GM20431 (cell line): ENCODE measurements around the gene PRR35.

Experiments
- in situ Hi-C: fragments of 300-500 bp; cut with MseI, MboI; formaldehyde crosslinking; loops from one replicate; pipeline ENCODE4 v1.15.0; 2020; ENCODE audit warnings: low sequenced_read_pairs; ENCODE audit not compliant: unreplicated experiment

The PRR35 gene

DNA sequence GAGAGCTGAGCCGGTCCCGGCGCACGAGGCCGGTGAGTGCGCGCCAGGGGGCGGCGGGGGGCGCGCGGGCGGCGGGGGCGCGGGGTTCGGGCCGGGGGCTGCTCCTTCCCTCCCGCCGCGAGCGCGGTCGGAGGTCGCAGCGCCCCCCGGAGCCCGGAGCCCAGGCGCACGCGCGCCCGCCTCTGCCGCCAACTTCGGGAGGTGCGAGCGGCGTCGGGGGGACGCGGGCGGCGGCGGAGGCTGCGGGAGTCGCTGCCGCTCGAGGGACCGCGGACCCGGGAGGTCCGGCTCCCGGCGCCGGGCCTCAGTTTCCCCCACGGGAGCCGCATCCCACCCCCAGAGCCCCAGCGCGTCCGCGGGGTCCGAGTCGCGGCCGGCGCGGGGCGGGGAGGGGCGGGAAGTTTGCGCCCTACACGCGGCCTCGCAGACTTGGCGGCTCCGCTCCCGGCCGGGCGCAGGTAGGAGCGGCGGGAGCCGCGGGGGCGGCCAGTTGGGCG is at the start of gene PRR35:
TSS of gene PRR35 (plus strand) at position 191 of the 497 bp plus-strand sequence. CDS start 2,901 bp downstream, outside the sequence.
- in situ Hi-C loops: no loop called here

DNA sequence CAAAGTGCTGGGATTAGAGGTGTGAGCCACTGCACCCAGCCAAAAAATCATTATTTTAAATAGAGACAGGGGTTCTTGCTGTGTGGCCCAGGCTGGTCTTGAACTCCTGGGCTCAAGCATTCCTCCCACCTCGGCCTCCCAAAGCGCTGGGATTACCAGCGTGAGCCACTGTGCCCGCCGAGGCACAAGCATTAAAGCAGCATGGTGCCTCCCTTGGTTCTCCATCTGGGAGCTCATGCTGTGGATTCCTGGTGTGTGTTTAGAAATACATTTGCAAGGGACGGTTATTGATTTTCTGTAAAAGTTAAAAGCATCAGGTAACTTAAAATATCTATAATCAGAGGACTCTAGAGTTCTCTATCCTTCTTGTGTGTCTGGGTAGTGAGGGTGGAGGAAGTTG is 47.4 kb upstream of the PRR35 start:
- in situ Hi-C loops: no loop called here

DNA sequence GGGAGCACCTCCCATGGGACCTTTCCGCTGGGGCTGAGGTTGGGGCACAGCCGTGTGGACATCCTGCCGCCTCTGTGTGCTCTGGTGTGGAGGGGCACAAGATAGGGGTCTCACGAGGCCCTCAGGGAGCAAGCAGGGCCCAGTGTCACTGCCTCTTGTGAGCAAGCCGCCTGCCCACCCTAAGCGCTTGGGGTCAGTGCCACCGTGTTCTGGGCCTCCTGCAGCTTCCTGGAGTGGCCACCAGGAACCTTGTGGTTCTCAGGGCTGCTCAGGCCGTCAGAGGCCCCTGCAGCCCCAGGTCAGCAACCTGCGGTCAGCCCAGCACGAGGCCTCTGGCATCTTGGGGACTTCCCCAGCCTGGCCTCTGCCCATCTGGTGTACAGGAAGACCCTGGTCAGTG is 46.2 kb upstream of the PRR35 start:
- in situ Hi-C loops: no loop called here

DNA sequence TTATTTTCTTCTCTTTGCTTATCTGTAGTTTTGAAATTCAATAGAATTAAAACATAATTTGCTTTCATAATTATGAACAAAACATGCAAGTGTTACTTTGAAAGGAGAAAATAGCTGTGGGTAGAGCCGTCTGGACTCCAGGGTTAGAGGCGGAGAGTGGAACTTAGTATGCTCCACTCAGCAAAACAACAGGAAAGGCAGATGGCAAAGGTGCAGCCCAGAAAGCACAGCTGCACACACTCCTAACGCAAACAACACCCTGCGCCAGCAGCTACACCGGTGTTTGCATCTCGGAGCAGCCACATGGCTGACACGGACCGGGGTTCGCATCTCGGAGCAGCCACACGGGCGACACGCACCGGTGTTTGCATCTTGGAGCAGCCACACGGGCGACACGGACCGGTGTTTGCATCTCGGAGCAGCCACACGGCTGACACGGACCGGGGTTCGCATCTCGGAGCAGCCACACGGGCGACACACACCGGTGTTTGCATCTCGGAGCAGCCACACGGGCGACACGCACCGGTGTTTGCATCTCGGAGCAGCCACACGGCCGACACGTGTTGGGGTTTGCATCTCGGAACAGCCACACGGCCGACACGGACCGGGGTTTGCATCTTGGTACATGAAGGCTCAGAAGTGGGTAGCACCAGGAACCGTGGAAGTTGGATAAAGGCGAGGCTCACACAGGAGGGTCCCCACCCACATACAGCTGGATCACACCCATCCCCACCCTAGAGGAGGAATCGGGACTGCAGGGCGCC is 44.8 kb upstream of the PRR35 start:
- in situ Hi-C loops: no loop called here

DNA sequence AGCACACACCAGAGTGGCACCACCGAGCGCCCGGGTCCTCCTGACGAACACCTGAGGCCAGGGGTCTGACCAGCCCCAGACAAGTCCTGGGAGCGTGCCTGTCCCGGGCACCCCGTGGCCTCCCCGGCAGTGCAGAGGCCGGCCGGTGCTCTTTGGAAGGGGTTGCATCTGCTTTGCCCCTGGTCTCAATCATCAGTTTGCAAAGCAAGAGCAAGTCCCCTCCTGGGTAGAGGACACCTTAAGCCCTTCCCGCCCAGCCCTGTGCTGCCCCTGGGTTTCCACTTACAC is 44.3 kb upstream of the PRR35 start:
- in situ Hi-C loops: no loop called here

DNA sequence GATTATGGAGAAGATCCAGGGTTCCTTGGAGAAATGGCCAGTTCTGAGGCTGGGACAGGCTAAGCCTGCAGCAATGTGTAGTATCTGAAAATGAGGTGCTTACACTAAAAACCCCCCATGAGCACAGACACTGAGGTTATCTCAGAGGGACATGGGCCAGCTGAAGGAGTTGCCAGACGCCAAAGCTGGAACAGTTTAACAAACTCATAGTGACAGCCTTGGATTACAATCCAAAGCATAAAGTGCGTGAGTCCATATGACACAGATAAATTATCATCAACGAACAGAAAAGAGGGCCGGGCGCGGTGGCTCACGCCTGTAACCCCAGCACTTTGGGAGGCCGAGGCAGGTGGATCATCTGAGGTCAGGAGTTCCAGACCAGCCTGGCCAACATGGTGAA is 43.9 kb upstream of the PRR35 start:
- in situ Hi-C loops: no loop called here

DNA sequence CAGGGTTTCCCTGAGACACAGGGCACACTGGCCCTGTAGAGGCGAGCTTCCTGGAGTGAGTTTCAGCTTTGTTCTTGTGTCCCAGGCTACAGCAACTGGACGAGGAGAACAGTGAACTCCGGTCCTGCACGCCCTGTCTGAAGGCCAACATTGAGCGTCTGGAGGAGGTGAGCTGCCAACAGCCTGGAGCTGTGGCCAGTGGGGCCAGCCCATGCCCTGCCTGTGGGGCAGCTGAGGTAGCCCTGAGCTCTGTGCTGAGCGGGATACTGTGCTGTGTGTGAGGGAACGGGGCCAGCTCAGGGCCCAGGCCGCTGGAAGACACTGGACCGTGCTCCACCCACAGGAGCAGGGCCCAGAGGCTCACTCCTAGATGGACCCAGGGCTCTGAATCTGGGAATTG is 41.3 kb upstream of the PRR35 start:
- in situ Hi-C loops: no loop called here

DNA sequence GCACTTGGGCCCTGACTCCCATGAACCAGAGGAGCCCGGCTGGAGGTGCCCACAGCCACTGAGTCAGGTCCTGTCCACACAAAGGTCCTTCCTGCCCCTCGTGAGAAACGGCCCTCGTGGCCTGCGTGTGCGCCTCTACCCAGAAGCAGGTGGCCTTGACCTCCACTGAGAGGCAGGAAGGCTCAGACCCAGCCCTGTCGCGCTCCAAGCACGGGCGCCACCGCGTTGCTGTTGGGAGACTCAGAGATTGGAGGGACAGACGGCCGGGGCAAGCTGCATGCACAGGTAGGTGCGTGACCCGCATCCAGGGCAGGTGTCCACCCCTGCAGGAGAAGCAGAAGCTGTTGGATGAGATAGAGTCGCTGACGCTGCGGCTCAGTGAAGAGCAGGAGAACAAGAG is 40.8 kb upstream of the PRR35 start:
- in situ Hi-C loops: no loop called here

DNA sequence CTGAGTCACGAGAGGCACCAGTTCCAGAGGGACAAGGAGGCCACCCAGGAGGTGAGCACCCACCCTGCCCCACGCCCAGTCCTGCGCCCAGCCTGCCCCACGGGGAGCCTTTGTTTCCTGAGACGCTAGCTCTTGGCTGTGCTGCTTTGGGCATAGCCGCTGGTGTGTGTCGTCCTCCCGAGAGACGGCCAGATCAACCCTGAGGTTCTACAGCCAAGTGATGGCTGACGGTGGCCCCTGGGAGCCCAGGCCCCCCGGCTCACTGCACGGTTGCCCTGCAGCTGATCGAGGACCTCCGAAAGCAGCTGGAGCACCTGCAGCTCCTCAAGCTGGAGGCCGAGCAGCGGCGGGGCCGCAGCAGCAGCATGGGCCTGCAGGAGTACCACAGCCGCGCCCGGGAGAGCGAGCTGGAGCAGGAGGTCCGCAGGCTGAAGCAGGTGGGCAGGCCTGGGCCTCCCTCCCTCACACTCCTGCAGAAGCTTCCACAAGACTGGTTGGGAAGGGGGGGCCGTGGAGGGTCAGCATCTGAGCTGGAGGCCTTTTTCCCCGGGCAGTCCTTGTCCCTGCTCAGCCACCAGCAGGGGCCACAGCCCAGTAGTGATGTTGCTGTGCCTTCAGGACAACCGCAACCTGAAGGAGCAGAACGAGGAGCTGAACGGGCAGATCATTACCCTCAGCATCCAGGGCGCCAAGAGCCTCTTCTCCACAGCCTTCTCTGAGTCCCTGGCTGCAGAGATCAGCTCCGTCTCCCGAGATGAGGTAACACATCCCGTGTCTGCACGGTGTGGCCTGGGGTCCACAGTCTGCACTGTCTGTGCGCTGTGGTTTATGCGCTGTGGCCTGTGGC is 40.1 kb upstream of the PRR35 start:
- in situ Hi-C loops: no loop called here

DNA sequence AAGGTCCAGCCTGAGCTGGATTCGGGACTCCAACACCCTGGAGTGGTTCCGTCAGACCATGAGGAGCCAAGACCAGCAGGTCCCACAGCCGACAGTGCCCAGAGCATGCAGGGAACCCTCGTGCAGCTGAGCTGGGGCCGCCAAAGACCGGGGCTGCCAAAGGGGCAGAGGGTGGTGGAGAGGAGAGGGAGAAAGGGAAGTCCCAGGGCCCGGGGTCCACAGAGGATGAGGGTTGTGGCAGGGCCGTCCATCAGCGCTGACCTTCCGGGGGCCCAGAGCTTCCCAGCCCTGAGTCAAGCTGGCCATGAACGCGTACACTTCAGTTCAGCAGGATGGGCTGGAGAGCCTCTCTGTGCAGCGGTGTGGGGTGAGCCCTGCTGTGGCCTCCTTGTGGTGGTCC is 39.3 kb upstream of the PRR35 start:
- in situ Hi-C loops: no loop called here

DNA sequence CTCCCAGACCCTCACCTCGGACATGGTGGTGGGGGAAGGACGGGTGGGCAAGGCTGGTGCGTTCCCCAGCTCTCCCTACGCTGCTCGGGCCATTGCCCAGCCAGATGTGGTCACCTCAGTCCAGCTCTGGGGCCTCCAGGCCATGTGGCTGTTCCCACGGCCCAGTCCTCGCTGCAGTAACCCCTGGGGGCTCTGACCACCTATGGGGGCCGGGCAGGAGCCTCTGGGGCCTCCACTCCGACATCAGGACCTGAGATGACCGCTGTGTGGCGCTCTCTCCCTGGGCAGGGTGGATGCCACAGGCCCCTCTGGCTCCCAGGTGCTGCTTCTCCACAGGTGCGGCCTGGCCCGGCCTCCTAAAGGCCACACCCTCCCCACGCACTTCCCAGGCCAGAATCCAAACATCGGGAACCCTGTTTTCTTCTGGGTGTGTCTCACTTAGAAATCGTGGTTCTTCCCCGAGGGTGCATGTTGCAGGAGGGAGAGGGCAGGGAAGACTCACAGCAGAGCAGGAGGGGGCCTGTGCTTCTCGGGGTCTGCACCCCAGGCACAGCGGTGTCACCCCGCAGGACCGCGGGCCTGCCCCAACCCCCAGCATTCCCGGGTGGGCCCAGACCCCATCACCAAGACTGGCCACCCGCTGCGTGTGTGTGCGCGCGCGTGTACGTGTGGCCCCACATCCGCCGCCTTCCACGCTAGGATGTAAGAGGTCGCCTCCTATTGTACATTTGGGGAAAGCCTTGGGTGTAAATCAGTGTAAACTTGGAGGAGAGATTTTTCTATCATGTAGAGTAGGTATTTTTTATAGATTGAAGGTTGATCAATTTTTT is 38.6 kb upstream of the PRR35 start:
- in situ Hi-C loops: no loop called here

DNA sequence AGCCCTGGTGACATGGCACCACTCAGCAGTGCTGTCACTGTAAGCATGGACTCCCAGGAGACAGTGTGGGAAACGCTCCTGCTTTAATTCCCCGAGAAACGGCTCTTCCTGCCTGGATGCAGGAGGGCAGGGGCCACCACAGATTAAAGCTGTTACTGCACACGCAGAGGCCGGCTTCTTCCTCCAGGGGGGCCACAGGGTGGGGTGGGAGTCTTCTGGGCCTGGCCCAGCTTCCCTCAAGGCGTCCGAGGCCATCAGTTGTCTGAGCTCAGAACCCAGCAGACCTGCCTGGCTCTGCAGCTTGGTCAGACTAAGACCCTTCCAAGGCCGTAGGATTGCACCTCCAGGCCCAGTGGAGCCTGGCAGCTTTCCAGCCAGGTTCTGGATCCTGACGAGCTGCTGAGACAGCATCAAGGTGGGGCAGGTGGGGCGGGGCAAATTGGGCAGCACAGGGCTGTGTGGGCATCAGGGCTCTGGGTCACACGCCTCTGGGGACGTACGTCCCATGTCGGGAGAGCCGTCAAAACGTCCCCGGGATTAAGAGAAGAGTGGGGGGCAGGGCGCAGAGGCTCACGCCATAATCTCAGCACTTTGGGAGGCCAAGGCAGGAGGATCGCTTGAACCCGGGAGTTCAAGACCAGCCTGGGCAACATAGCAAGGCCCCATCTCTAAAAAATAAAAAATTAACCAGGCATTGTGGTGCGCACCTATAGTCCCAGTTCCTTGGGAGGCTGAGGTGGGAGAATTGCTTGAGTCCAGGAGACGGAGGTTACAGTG is 37.7 kb upstream of the PRR35 start:
- in situ Hi-C loops: no loop called here

DNA sequence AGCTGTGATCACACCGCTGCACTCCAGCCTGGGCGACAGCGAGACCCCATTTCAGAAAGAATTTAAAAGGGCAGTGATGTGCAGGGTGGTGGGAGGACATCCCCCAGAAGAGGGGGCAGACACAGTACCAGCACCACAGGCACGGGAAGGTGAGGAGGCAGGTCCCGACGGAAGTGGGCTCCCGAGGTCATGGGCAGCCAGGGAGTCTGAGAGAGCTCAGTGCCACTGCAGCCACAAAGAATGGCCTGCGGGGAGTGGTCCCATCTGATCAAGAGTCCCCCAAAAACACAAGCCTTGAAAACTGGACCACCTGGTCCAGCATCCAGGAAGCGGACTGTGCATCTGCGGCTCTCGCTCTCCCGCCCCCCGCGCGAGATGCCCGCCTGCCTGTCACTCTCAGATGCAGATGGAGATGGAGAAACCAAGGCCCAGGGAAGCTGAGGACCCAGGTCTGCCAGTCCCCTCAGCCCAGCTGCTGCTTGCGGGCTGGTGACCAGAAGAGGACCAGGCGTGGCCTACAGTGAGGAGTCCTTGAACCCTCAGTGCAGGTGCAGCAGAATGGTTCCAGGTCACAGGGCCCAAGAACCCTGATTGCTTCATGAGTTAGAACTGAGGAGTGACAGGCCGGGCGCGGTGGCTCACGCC is 37.0 kb upstream of the PRR35 start:
- in situ Hi-C loops: no loop called here

DNA sequence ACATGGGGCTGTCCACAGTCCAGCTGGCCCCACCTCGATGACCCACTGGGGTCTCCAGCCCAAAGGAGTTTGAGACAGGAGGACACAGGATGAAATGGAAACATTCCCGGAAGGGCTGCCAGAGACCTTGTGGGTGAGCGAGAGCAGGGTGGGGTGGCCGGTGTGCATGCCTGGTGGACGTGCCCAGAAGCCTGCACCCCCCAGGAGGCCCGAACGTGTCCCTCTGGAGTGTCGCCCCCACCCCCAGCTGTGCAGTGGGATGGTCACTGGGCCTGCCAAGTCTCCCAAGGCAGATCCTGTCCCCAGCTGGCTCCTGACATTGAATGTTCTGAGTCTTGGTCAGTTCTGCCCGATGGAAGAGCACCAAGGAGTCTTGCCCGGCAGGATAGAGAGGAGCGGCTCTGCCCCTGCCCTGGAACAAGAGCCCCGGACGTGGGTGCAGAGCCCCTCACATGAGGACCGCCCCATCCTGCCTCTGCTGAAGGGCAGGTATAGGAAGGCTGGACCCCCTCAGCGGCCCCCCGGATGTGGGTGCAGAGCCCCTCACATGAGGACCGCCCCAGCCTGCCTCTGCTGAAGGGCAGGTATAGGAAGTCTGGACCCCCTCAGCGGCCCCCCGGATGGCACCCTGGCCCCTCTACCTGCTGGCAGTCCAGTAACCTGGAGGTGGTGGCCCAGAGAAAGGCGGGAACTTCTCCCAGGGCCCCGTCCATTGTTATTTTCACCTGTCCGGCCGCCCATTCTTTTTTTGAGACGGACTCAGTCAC is 35.7 kb upstream of the PRR35 start:
- in situ Hi-C loops: no loop called here

DNA sequence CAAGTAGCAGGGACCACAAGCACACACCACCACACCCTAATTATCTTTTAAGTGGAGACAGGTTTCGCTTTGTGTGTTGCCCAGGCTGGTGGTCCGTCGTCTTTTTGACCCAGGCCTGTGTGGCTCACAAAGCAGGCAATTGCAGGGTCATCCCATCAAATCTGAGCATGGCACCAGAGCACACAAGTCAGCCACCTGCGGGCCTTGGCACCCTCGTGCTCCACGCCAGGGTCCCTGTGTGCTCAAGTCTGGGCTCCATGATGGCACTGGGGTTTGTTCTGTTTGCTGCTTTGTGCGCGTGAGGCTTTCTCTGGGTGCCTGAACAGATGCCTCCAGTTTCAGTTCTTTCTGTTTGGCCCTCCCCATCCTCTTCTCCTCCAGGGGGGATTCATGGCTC is 35.1 kb upstream of the PRR35 start:
- in situ Hi-C loops: no loop called here

DNA sequence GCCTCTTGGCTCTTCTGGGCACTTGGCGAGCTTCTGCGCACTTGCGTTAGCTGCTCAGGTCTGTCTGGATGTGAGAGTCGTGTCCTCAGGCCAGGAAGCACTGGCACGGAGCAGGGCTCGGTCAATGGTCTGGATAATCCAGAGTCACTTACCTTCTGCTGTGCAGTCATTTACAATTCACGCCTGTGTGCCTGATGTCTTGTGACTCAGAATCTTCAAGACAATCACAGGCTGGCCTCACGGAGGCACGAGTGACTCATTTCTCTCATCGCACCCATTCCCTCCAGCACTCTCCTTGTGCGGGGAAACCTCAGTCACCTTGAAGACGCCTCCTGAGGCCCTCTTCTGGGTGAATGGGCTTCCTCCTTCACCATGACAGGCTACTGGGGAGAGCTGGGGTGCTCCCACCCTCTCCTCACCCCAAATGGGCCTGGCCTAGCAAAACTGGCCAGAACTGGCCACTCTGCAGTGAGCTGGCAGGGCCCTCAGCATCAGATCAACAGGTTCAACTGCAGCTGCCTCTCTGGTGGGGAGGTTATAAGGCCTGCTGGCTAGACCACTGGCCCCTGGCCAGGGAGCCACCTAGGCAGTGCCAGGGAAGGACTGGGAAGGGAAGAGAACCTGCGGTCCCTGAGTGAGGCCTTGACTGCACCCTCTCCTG is 34.5 kb upstream of the PRR35 start:
- in situ Hi-C loops: no loop called here

DNA sequence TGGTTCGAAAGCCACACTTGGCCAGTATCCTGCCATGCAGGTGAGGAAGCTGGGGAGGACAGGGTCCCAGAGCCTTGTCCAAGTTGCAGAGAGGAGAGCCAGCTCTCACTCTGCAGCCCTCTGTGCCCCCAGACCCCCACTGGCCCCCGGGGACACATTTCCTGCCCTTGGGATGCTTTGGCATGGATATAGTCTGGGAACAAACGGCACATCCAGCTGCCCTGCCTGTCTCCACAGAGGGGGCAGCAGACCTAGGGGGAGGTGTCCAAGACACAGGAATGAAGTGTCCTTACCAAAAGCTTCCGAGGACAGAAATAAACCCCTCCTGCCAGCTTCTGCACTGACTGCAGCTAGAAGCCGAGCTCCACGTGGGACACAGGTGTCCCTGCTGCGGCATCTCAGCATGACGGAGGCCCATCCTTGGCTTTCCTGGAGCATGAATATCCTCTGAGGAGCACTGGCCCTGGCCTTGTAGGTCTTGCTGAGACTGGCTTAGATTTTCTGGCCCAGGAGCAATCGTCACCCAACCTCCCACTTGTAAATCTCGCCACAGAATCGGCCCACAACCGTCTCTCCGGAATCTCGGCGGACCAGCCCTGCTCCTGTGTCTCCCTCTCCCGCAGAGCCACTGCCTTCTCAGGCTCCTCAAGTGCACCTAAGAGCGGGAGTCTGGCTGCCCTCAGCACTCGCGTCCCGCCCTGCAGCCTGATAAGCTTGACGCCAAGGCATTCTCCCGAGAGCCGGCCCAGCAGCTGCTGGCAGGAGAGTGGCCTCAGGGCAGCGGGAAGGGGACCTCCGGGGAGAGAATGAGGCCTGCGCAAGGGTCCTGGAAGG is 33.8 kb upstream of the PRR35 start:
- in situ Hi-C loops: no loop called here
